IMR-90 (cell line): Measurements from ENCODE around the gene LMO1. TPM values are rescaled to one million over a fixed set of nuclear protein-coding genes. Genes with fewer than 3 reads are reported as not detected.

Experiments
- ATAC-seq: fragments of 200-7000 bp; cut with Tn5 transposase; 2 replicates; pipeline ENCODE4 v1.9.1; 2020; ENCODE audit warnings: low read depth, mild to moderate bottlenecking, moderate library complexity
- BruUV-seq: library from RNA; stranded (reverse); fragments of 400-500 nt; replicated peaks from 2 replicates; lab custom pipeline; 2021; lab: Mats Ljungman, UMichigan
- CTCF ChIA-PET: fragments of 300-600 bp; formaldehyde crosslinking; extraction: SDS; loops from one replicate; lab custom pipeline; 2021; ENCODE audit warnings: antibody characterized with exemption; lab: Yijun Ruan, JAX
- POLR2A ChIA-PET: fragments of 300-600 bp; sonication (Branson Sonifier 250); formaldehyde crosslinking; loops from one replicate; lab custom pipeline; 2022; ENCODE audit warnings: antibody characterized with exemption; ENCODE audit not compliant: unreplicated experiment; lab: Charles Lee
- DNase-seq: peaks from one replicate; pipeline ENCODE4 v3.0.0; 2013
- H2AFZ ChIP-seq: replicated peaks from 2 replicates; pipeline ENCODE3; 2013; ENCODE audit warnings: low read length, mild to moderate bottlenecking; ENCODE audit not compliant: poor library complexity
- H2AK5ac ChIP-seq: 2 replicates; pipeline ENCODE4 v1.6.1; 2013; ENCODE audit warnings: low read depth, low read length, inconsistent platforms
- H2AK9ac ChIP-seq: replicated peaks from 2 replicates; pipeline ENCODE3; 2013; ENCODE audit warnings: mild to moderate bottlenecking, low read depth, low read length, moderate library complexity; ENCODE audit not compliant: poor library complexity
- H2BK120ac ChIP-seq: 2 replicates; pipeline ENCODE4 v1.6.1; 2013; ENCODE audit warnings: low read depth, low read length, inconsistent platforms
- H2BK15ac ChIP-seq: 3 replicates; pipeline ENCODE4 v1.6.1; 2013; ENCODE audit warnings: low read depth, low read length, inconsistent platforms
- H2BK20ac ChIP-seq: 2 replicates; pipeline ENCODE4 v1.6.1; 2013; ENCODE audit warnings: low read depth, mild to moderate bottlenecking, inconsistent platforms, low read length, moderate library complexity
- H2BK5ac ChIP-seq: 2 replicates; pipeline ENCODE4 v1.6.1; 2013; ENCODE audit warnings: mild to moderate bottlenecking, low read depth, low read length, inconsistent platforms; ENCODE audit not compliant: poor library complexity, severe bottlenecking
- H3K14ac ChIP-seq: replicated peaks from 2 replicates; pipeline ENCODE4 v1.6.1; 2013; ENCODE audit warnings: low read depth, low read length, inconsistent platforms
- H3K18ac ChIP-seq: 2 replicates; pipeline ENCODE4 v1.6.1; 2013; ENCODE audit warnings: low read depth, low read length, control low read depth
- H3K23ac ChIP-seq: 2 replicates; pipeline ENCODE4 v1.6.1; 2013; ENCODE audit warnings: low read depth, low read length, inconsistent platforms
- H3K27ac ChIP-seq: 2 replicates; pipeline ENCODE4 v1.5.1; 2013; ENCODE audit warnings: mild to moderate bottlenecking, control low read depth, low read length; ENCODE audit not compliant: insufficient read depth
- H3K27me3 ChIP-seq: 2 replicates; pipeline ENCODE4 v1.6.1; 2013; ENCODE audit warnings: low read length; ENCODE audit not compliant: control insufficient read depth, insufficient read depth
- H3K36me3 ChIP-seq: 2 replicates; pipeline ENCODE4 v1.6.1; 2013; ENCODE audit warnings: low read length, mixed read lengths; ENCODE audit not compliant: control insufficient read depth, insufficient read depth
- H3K4ac ChIP-seq: 2 replicates; pipeline ENCODE4 v1.6.1; 2013; ENCODE audit warnings: low read depth, low read length, inconsistent platforms
- H3K4me1 ChIP-seq: 2 replicates; pipeline ENCODE4 v1.6.1; 2013; ENCODE audit warnings: low read length, mixed read lengths; ENCODE audit not compliant: control insufficient read depth, insufficient read depth
- H3K4me2 ChIP-seq: 2 replicates; pipeline ENCODE4 v1.6.1; 2013; ENCODE audit warnings: low read depth, mild to moderate bottlenecking, control low read depth, low read length, moderate library complexity
- H3K4me3 ChIP-seq: 2 replicates; pipeline ENCODE4 v1.5.1; 2013; ENCODE audit warnings: low read depth, mild to moderate bottlenecking, control low read depth, low read length, moderate library complexity; ENCODE audit not compliant: insufficient read depth
- H3K56ac ChIP-seq: 2 replicates; pipeline ENCODE4 v1.6.1; 2013; ENCODE audit warnings: low read length, inconsistent platforms; ENCODE audit not compliant: insufficient read depth; ENCODE audit errors: extremely low read depth
- H3K79me1 ChIP-seq, 2 experiments: 2 replicates each; pipeline ENCODE4 v1.6.1; 2013; ENCODE audit warnings: low read length in 2 of 2, inconsistent platforms in 1 of 2, low read depth in 1 of 2
- H3K9ac ChIP-seq: 2 replicates; pipeline ENCODE4 v1.6.1; 2013; ENCODE audit warnings: low read depth, low read length, control low read depth
- H3K9me1 ChIP-seq: 2 replicates; pipeline ENCODE4 v1.6.1; 2013; ENCODE audit warnings: low read length, inconsistent platforms; ENCODE audit not compliant: insufficient read depth
- H3K9me3 ChIP-seq: 2 replicates; pipeline ENCODE4 v1.6.1; 2013; ENCODE audit warnings: low read length; ENCODE audit not compliant: control insufficient read depth, insufficient read depth
- H4K20me1 ChIP-seq: 2 replicates; pipeline ENCODE4 v1.6.1; 2013; ENCODE audit warnings: low read length, inconsistent platforms; ENCODE audit not compliant: insufficient read depth
- H4K5ac ChIP-seq: 2 replicates; pipeline ENCODE4 v1.6.1; 2013; ENCODE audit warnings: mild to moderate bottlenecking, low read depth, low read length, control low read depth
- H4K8ac ChIP-seq, 2 experiments: 2 replicates each; pipeline ENCODE4 v1.6.1; 2013; ENCODE audit warnings: low read depth in 2 of 2, low read length in 2 of 2, control low read depth in 1 of 2, inconsistent platforms in 1 of 2
- H4K91ac ChIP-seq: 2 replicates; pipeline ENCODE4 v1.6.1; 2013; ENCODE audit warnings: low read depth, low read length, inconsistent platforms; ENCODE audit not compliant: insufficient read depth
- FOS ChIP-seq: fragments of 150-350 bp; IDR thresholded peaks from 2 replicates; pipeline ENCODE4 v1.6.1; 2016; ENCODE audit warnings: low read depth, low read length
- MAZ ChIP-seq: IDR thresholded peaks from 2 replicates; pipeline ENCODE4 v1.6.1; 2012; ENCODE audit warnings: low read depth, mild to moderate bottlenecking, low read length, improper control_type of control experiment, moderate library complexity, borderline replicate concordance
- NFE2L2 ChIP-seq: fragments of 150-350 bp; IDR thresholded peaks from 2 replicates; pipeline ENCODE4 v1.6.1; 2016; ENCODE audit warnings: low read depth, mild to moderate bottlenecking, low read length
- POLR2A ChIP-seq: IDR thresholded peaks from 2 replicates; pipeline ENCODE4 v1.6.1; 2012; ENCODE audit warnings: mild to moderate bottlenecking, low read depth, low read length
- RCOR1 ChIP-seq: IDR thresholded peaks from 2 replicates; pipeline ENCODE4 v1.6.1; 2012; ENCODE audit warnings: mild to moderate bottlenecking, low read length, improper control_type of control experiment; ENCODE audit not compliant: insufficient replicate concordance
- SMC3 ChIP-seq: fragments of 150-350 bp; IDR thresholded peaks from 2 replicates; pipeline ENCODE4 v1.6.1; 2016; ENCODE audit warnings: low read depth, mild to moderate bottlenecking, antibody characterized with exemption, low read length, moderate library complexity
- WGBS, 2 experiments: methylation state at CpG; one replicate each; pipeline versions ENCODE4 v1.1.5 to v1.1.7; 2013; ENCODE audit warnings: missing lambda C conversion rate in 2 of 2; ENCODE audit not compliant: insufficient read length in 1 of 2; ENCODE audit errors: extremely low coverage in 2 of 2; 5-methylcytosine and 5-hydroxymethylcytosine counted together
- dilution Hi-C: fragments of 300-500 bp; cut with HindIII; formaldehyde crosslinking; loops from one replicate; pipeline ENCODE4 v1.14.3; 2018; ENCODE audit warnings: low sequenced_read_pairs; ENCODE audit not compliant: unreplicated experiment
- in situ Hi-C: fragments of 300-500 bp; cut with MboI; formaldehyde crosslinking; loops from 3 replicates; pipeline ENCODE4 v1.14.3; 2019; ENCODE audit warnings: low sequenced_read_pairs, inconsistent platforms, mixed read lengths
- intact Hi-C: fragments of 100-400 bp; cut with micrococcal nuclease; formaldehyde crosslinking; loops from 2 replicates; pipeline ENCODE4 v1.10.0; 2022
- polyA plus RNA-seq, 3 experiments: library from polyadenylated mRNA; depleted of rRNA; stranded (reverse); fragments of >200 nt; gene quantifications; 2 replicates each; pipeline ENCODE4 v1.2.3, GENCODE V29; 2012; ENCODE audit warnings: low replicate concordance in 1 of 3
- total RNA-seq: library from RNA; depleted of rRNA; stranded (reverse); fragments of >200 nt; gene quantifications from 2 replicates; pipeline ENCODE4 v1.2.3, GENCODE V29; 2012

LMO1 gene
- total and polyA plus RNA-seq, 2 of the 4 experiments (the other 2 are of a cell fraction), result not detected

GRCh38 chr11:8301622-8302021 lies 37.9 kb upstream of the LMO1 start:
- no TSS peak for BruUV-seq
- Histone ChIP-seq H3K9ac (no peak overlapping the region), H3K23ac (no peak overlapping the region), H4K91ac (no peak overlapping the region), H2BK20ac (no peak overlapping the region), H4K8ac (no peak overlapping the region), H3K4me1 (no peaks in the 10 kb centered on the region), H3K9me1 (no peaks in the 10 kb centered on the region), H2BK15ac (no peak overlapping the region), H2AFZ (no peak overlapping the region), H3K27me3 (no peaks in the 10 kb centered on the region; the same call in 1 of the 2 replicates), H3K4ac (no peak overlapping the region), H2BK5ac (no peak overlapping the region), H2BK120ac (no peak overlapping the region), H3K56ac (no peak overlapping the region), H4K5ac (no peak overlapping the region), H2AK5ac (no peak overlapping the region), H3K4me2 (no peak overlapping the region), H2AK9ac (no peak overlapping the region), H3K4me3 (no peak overlapping the region), H3K27ac (no peak overlapping the region), H3K14ac (no peak overlapping the region), H3K79me1 (no peaks in the 10 kb centered on the region), H3K36me3 (no peaks in the 10 kb centered on the region), H3K9me3 (no peaks in the 10 kb centered on the region), H3K18ac (no peak overlapping the region), H4K20me1 (no peaks in the 10 kb centered on the region; the same call in 1 of the 2 replicates)
- in situ Hi-C loops (no loop called here), intact Hi-C loops (no loop called here), dilution Hi-C loops (no loop called here)
- TF ChIP-seq POLR2A (no peak), SMC3 (no peak), NFE2L2 (no peak), RCOR1 (no peak), MAZ (no peak), FOS (no peak)
- WGBS, 2 experiments, result no CpG with 5 or more reads among the region's 2 CpGs
- ATAC-seq, result no peak
- ChIA-PET POLR2A (no interaction called here), CTCF (no interaction called here)
- DNase-seq, result no peak
